ENCODE data around the gene COL23A1.

COL23A1 gene

GRCh38 chr5:178218827-178219226 lies 371.4 kb downstream of the COL23A1 start:
- Histone ChIP-seq H3K4me3 (ENCODE audit: low read length in 2 of 2) (no peak overlapping the region), H4K8ac (ENCODE audit: low read depth, low read length) (no peak overlapping the region), H2BK15ac (ENCODE audit: low read length) (no peak overlapping the region), H3K9me3 (replicated peaks in 1 of 2; ENCODE audit: control insufficient read depth in 2 of 2, insufficient read depth in 1 of 2, low read depth in 1 of 2, low read length in 2 of 2) (peaks cover 0 to 2% of the 10 kb centered on the region in 2 donors), H3K9ac (ENCODE audit: low read depth, low read length, poor library complexity) (no peak overlapping the region), H3K14ac (ENCODE audit: low read length) (no peak overlapping the region), H4K91ac (ENCODE audit: low read depth, low read length, poor library complexity) (no peak overlapping the region), H3K36me3 (replicated peaks in 1 of 2; ENCODE audit: control insufficient read depth in 2 of 2, insufficient read depth in 2 of 2, low read length in 2 of 2) (peaks cover 40 to 80% of the 10 kb centered on the region in 2 donors), H2BK5ac (ENCODE audit: low read length) (no peak overlapping the region), H3K4me2 (ENCODE audit: insufficient read depth, low read length, poor library complexity, severe bottlenecking) (no peak overlapping the region), H3K18ac (ENCODE audit: low read length) (no peak overlapping the region), H2BK120ac (ENCODE audit: low read depth, low read length) (no peak overlapping the region), H3K4ac (ENCODE audit: low read length) (no peak overlapping the region), H2AK5ac (ENCODE audit: low read depth, low read length) (no peak overlapping the region), H3K4me1 (ENCODE audit: control insufficient read depth in 2 of 2, insufficient read depth in 1 of 2, low read depth in 1 of 2, low read length in 2 of 2) (peaks cover 0 to 11% of the 10 kb centered on the region in 2 donors), H3K27ac (replicated peaks; ENCODE audit: low read length) (no peak overlapping the region), H3K27me3 (ENCODE audit: control insufficient read depth in 3 of 3, insufficient read depth in 3 of 3, low read depth in 1 of 3, low read length in 3 of 3) (no peaks in the 10 kb centered on the region), H2AFZ (ENCODE audit: low read length) (no peak overlapping the region), H3K79me1 (ENCODE audit: low read depth, low read length) (peaks cover 1% of the 10 kb centered on the region), H3K23ac (ENCODE audit: low read depth, low read length, poor library complexity) (no peak overlapping the region), H2BK12ac (ENCODE audit: low read length) (no peak overlapping the region)
- DNase-seq (ENCODE audit: low spot score), result no peak
- WGBS, 2 donors (ENCODE audit: extremely low coverage in 2 of 2, insufficient read length in 2 of 2, insufficient replicate concordance in 1 of 2), result no CpG with 5 or more reads among the region's 3 CpGs

GRCh38 chr5:178218237-178218776 lies 371.9 kb downstream of the COL23A1 start:
- no peaks in the 10 kb centered on the region for H3K27me3 ChIP-seq (ENCODE audit: control insufficient read depth in 3 of 3, insufficient read depth in 3 of 3, low read depth in 1 of 3, low read length in 3 of 3)
- no peak overlapping the region for H3K4me2 ChIP-seq (ENCODE audit: insufficient read depth, low read length, poor library complexity, severe bottlenecking)
- no peak overlapping the region for H4K91ac ChIP-seq (ENCODE audit: low read depth, low read length, poor library complexity)
- no peak overlapping the region for H2BK12ac ChIP-seq (ENCODE audit: low read length)
- H3K27ac ChIP-seq (replicated peaks; ENCODE audit: low read length), result no peak overlapping the region
- no peak overlapping the region for H3K4me3 ChIP-seq (ENCODE audit: low read length in 2 of 2)
- H3K23ac ChIP-seq (ENCODE audit: low read depth, low read length, poor library complexity), result no peak overlapping the region
- H3K79me1 ChIP-seq (ENCODE audit: low read depth, low read length), result peaks cover 1% of the 10 kb centered on the region
- no peak overlapping the region for H4K8ac ChIP-seq (ENCODE audit: low read depth, low read length)
- WGBS, 2 donors (ENCODE audit: extremely low coverage in 2 of 2, insufficient read length in 2 of 2, insufficient replicate concordance in 1 of 2), result no CpG with 5 or more reads among the region's 5 CpGs
- H3K36me3 ChIP-seq (replicated peaks in 1 of 2; ENCODE audit: control insufficient read depth in 2 of 2, insufficient read depth in 2 of 2, low read length in 2 of 2), result peaks cover 44 to 82% of the 10 kb centered on the region in 2 donors
- no peak overlapping the region for H2BK5ac ChIP-seq (ENCODE audit: low read length)
- no peak overlapping the region for H3K14ac ChIP-seq (ENCODE audit: low read length)
- H3K18ac ChIP-seq (ENCODE audit: low read length), result no peak overlapping the region
- peaks cover 0 to 7% of the 10 kb centered on the region in 2 donors for H3K4me1 ChIP-seq (ENCODE audit: control insufficient read depth in 2 of 2, insufficient read depth in 1 of 2, low read depth in 1 of 2, low read length in 2 of 2)
- DNase-seq (ENCODE audit: low spot score), result no peak
- H2AK5ac ChIP-seq (ENCODE audit: low read depth, low read length), result no peak overlapping the region
- peaks cover 0 to 2% of the 10 kb centered on the region in 2 donors for H3K9me3 ChIP-seq (replicated peaks in 1 of 2; ENCODE audit: control insufficient read depth in 2 of 2, insufficient read depth in 1 of 2, low read depth in 1 of 2, low read length in 2 of 2)
- H2AFZ ChIP-seq (ENCODE audit: low read length), result no peak overlapping the region
- H3K9ac ChIP-seq (ENCODE audit: low read depth, low read length, poor library complexity), result no peak overlapping the region
- no peak overlapping the region for H2BK120ac ChIP-seq (ENCODE audit: low read depth, low read length)
- H2BK15ac ChIP-seq (ENCODE audit: low read length), result no peak overlapping the region
- no peak overlapping the region for H3K4ac ChIP-seq (ENCODE audit: low read length)

DNA sequence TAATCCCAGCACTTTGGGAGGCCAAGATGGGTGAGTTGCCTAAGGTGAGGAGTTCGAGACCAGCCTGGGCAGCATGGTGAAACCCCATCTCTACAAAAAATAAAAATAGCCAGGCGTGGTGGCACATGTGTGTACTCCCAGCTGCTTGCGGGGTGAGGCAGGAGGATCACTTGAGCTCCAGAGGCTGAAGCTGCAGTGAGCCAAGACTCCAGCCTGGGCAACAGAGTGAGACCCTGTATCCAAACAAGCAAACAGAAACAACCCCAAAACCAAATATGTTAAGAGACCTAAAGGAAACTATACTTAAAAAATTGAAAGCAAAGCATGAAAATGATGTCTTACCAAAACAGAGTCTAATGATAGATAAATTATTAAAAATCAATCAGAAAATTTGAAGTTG lies 373.4 kb downstream of the COL23A1 start:
- no peak overlapping the region for H2AK5ac ChIP-seq (ENCODE audit: low read depth, low read length)
- WGBS, 2 donors (ENCODE audit: extremely low coverage in 2 of 2, insufficient read length in 2 of 2, insufficient replicate concordance in 1 of 2), result no CpG with 5 or more reads among the region's 3 CpGs

DNA sequence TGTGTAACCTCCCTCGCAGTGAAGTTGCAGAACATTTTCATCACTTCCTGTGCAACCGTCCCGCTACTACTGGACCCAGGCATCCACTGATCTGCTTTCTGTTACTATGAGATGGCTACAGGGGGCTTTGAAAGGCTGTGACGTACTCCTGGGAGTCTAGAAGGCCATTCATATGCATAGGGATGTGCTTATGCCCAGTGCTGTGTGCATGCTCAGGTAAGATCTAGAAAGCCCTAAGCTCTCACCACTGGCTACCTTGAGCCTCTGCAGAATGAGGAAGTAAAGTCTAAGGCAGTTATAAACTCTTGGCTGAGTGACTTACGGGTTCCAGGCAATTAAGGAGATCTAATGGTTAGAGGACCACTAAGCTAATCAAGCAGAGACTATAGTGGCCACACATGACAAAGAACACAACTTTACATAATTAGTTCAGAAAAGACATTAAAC lies 374.1 kb downstream of the COL23A1 start:
- Histone ChIP-seq H4K91ac (ENCODE audit: low read depth, low read length, poor library complexity) (no peak overlapping the region), H3K4me3 (ENCODE audit: low read length in 2 of 2) (no peak overlapping the region), H2BK5ac (ENCODE audit: low read length) (no peak overlapping the region), H3K9me3 (replicated peaks in 1 of 2; ENCODE audit: control insufficient read depth in 2 of 2, insufficient read depth in 1 of 2, low read depth in 1 of 2, low read length in 2 of 2) (no peaks in the 10 kb centered on the region), H3K23ac (ENCODE audit: low read depth, low read length, poor library complexity) (no peak overlapping the region), H3K4me1 (ENCODE audit: control insufficient read depth in 2 of 2, insufficient read depth in 1 of 2, low read depth in 1 of 2, low read length in 2 of 2) (no peaks in the 10 kb centered on the region), H3K4ac (ENCODE audit: low read length) (no peak overlapping the region), H3K18ac (ENCODE audit: low read length) (no peak overlapping the region), H2BK12ac (ENCODE audit: low read length) (no peak overlapping the region), H3K14ac (ENCODE audit: low read length) (no peak overlapping the region), H4K8ac (ENCODE audit: low read depth, low read length) (no peak overlapping the region), H3K36me3 (replicated peaks in 1 of 2; ENCODE audit: control insufficient read depth in 2 of 2, insufficient read depth in 2 of 2, low read length in 2 of 2) (peaks cover 55 to 85% of the 10 kb centered on the region in 2 donors), H2AFZ (ENCODE audit: low read length) (no peak overlapping the region), H3K79me1 (ENCODE audit: low read depth, low read length) (peaks cover 1% of the 10 kb centered on the region), H3K27me3 (ENCODE audit: control insufficient read depth in 3 of 3, insufficient read depth in 3 of 3, low read depth in 1 of 3, low read length in 3 of 3) (no peaks in the 10 kb centered on the region), H2BK120ac (ENCODE audit: low read depth, low read length) (no peak overlapping the region), H3K27ac (replicated peaks; ENCODE audit: low read length) (no peak overlapping the region), H3K9ac (ENCODE audit: low read depth, low read length, poor library complexity) (no peak overlapping the region), H2AK5ac (ENCODE audit: low read depth, low read length) (no peak overlapping the region), H3K4me2 (ENCODE audit: insufficient read depth, low read length, poor library complexity, severe bottlenecking) (no peak overlapping the region), H2BK15ac (ENCODE audit: low read length) (no peak overlapping the region)
- DNase-seq (ENCODE audit: low spot score), result no peak
- WGBS, 2 donors (ENCODE audit: extremely low coverage in 2 of 2, insufficient read length in 2 of 2, insufficient replicate concordance in 1 of 2), result no CpG with 5 or more reads among the region's 5 CpGs

More for the DNA sequence above, 373.4 kb downstream of the COL23A1 start:
- Histone ChIP-seq H3K79me1 (ENCODE audit: low read depth, low read length) (peaks cover 1% of the 10 kb centered on the region), H3K18ac (ENCODE audit: low read length) (no peak overlapping the region), H2AFZ (ENCODE audit: low read length) (no peak overlapping the region), H3K4me3 (ENCODE audit: low read length in 2 of 2) (no peak overlapping the region), H3K9ac (ENCODE audit: low read depth, low read length, poor library complexity) (no peak overlapping the region), H2BK12ac (ENCODE audit: low read length) (no peak overlapping the region), H3K4me2 (ENCODE audit: insufficient read depth, low read length, poor library complexity, severe bottlenecking) (no peak overlapping the region), H2BK5ac (ENCODE audit: low read length) (no peak overlapping the region), H3K9me3 (replicated peaks in 1 of 2; ENCODE audit: control insufficient read depth in 2 of 2, insufficient read depth in 1 of 2, low read depth in 1 of 2, low read length in 2 of 2) (peaks cover 0 to 2% of the 10 kb centered on the region in 2 donors), H2BK15ac (ENCODE audit: low read length) (no peak overlapping the region), H3K23ac (ENCODE audit: low read depth, low read length, poor library complexity) (no peak overlapping the region), H4K8ac (ENCODE audit: low read depth, low read length) (no peak overlapping the region), H3K27ac (replicated peaks; ENCODE audit: low read length) (no peak overlapping the region), H3K4ac (ENCODE audit: low read length) (no peak overlapping the region), H3K4me1 (ENCODE audit: control insufficient read depth in 2 of 2, insufficient read depth in 1 of 2, low read depth in 1 of 2, low read length in 2 of 2) (peaks cover 0 to 2% of the 10 kb centered on the region in 2 donors), H3K27me3 (ENCODE audit: control insufficient read depth in 3 of 3, insufficient read depth in 3 of 3, low read depth in 1 of 3, low read length in 3 of 3) (no peaks in the 10 kb centered on the region), H2BK120ac (ENCODE audit: low read depth, low read length) (no peak overlapping the region), H4K91ac (ENCODE audit: low read depth, low read length, poor library complexity) (no peak overlapping the region), H3K14ac (ENCODE audit: low read length) (no peak overlapping the region), H3K36me3 (replicated peaks in 1 of 2; ENCODE audit: control insufficient read depth in 2 of 2, insufficient read depth in 2 of 2, low read length in 2 of 2) (peaks cover 53 to 84% of the 10 kb centered on the region in 2 donors)
- DNase-seq (ENCODE audit: low spot score), result no peak

Data from neuronal stem cell (in vitro differentiated cells).